H1 (cell line): ENCODE data around the gene TP53RK. TPM values are rescaled to one million over a fixed set of nuclear protein-coding genes. Genes with fewer than 3 reads are reported as not detected.

Source experiments
- E2F6 ChIP-seq: IDR thresholded peaks from 2 replicates; pipeline ENCODE4 v1.6.1; 2012; ENCODE audit warnings: inconsistent platforms
- SP1 ChIP-seq: IDR thresholded peaks from 2 replicates; pipeline ENCODE4 v1.6.1; 2011; ENCODE audit warnings: low read depth, low read length
- polyA plus RNA-seq, 7 experiments: library from polyadenylated mRNA; depleted of rRNA in 3 of 7; stranded (reverse) in 5 of 7; unstranded in 2 of 7; fragments of >200 nt in 5 of 7; fragments of 200-250 nt in 2 of 7; gene quantifications; 1 replicate in 5 of 7; 2 replicates in 1 of 7; 4 replicates in 1 of 7; pipeline versions ENCODE4 v1.2.1 to v1.2.3, GENCODE V29; 2011 to 2013; ENCODE audit warnings: missing spikeins in 2 of 7, mixed read lengths in 2 of 7
- total RNA-seq: library from RNA; stranded (reverse); fragmentation: NEBNext Ultra II Directional; extraction: Animal tissue kit (Norgen Biotek cat#: 25700); gene quantifications from 2 replicates; pipeline ENCODE4 v1.2.1, GENCODE V29; 2021

The TP53RK gene
- total and polyA plus RNA-seq, 2 of the 8 experiments (the other 6 are each of a cell fraction or from before 2014, with no cell fraction given) = 8.5 to 16.3 TPM

- TF ChIP-seq E2F6 (no peak), SP1 (no peak)
These were observed 50.4 kb downstream of the TP53RK start (continued) for GRCh38 chr20:46638898-46639274.
